Kidney tubule cell (primary cell): Measurements from ENCODE around the gene PMVK.

Experiments
- DNase-seq: peaks from one replicate; pipeline ENCODE4 v3.0.0-alpha.2; 2018; ENCODE audit warnings: low spot score

PMVK gene

GRCh38 chr1:154878371-154879037, 58.0 kb downstream of the PMVK start:
- DNase-seq = peak; percentile 70

GRCh38 chr1:154877370-154877974, 59.0 kb downstream of the PMVK start:
- DNase-seq = no peak

GRCh38 chr1:154876842-154877369, 59.6 kb downstream of the PMVK start:
- no peak for DNase-seq
